ENCODE results near the gene SDHB.

DNA sequence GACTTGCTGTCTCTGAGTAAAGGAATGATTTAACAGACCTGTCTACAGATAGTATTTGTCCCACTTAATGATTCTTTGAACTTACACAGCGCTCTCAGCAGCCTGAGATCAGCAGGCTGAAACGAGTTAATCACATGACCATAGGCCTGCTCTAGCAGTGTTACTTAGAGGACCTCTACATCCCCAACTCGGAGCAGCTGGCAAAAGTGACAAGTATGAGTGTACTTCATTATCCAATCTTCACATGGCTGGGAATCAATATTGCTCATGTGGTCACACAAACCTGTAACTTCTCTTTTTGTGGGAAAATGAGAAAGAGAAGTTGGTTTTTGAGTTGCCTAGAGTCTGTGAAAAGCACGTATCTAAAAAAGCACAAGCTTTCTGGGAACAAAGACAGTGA is 30.7 kb downstream of the SDHB start:
- no peak for TF ChIP-seq EZH2 (IDR thresholded peaks at IDR 0.05; ENCODE audit: borderline replicate concordance, low read length)
- TF ChIP-seq, protein P1, sequence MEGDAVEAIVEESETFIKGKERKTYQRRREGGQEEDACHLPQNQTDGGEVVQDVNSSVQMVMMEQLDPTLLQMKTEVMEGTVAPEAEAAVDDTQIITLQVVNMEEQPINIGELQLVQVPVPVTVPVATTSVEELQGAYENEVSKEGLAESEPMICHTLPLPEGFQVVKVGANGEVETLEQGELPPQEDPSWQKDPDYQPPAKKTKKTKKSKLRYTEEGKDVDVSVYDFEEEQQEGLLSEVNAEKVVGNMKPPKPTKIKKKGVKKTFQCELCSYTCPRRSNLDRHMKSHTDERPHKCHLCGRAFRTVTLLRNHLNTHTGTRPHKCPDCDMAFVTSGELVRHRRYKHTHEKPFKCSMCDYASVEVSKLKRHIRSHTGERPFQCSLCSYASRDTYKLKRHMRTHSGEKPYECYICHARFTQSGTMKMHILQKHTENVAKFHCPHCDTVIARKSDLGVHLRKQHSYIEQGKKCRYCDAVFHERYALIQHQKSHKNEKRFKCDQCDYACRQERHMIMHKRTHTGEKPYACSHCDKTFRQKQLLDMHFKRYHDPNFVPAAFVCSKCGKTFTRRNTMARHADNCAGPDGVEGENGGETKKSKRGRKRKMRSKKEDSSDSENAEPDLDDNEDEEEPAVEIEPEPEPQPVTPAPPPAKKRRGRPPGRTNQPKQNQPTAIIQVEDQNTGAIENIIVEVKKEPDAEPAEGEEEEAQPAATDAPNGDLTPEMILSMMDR (conservative IDR thresholded peaks at IDR 0.05 in 1 of 2, IDR thresholded peaks at IDR 0.05 in 1 of 2; ENCODE audit: extremely low read depth in 1 of 2, insufficient read depth in 1 of 2, low read depth in 1 of 2, low read length in 2 of 2), result no peak
